ENCODE results near the gene RAD51B. TPM values are rescaled to one million over a fixed set of nuclear protein-coding genes. Genes with fewer than 3 reads are reported as not detected.

RAD51B gene
- total RNA-seq, 1 experiment from 2014 or later, result 16.7 TPM

GRCh38 chr14:68654471-68654941 lies 834.9 kb downstream of the RAD51B start:
- no peak overlapping the region for H2BK5ac ChIP-seq (ENCODE audit: insufficient read length, low read length)
- H3K23ac ChIP-seq (ENCODE audit: insufficient read length, low read depth, low read length), result no peak overlapping the region
- peak; percentile 10 for DNase-seq
- TF ChIP-seq CTCF (conservative IDR thresholded peaks at IDR 0.05), result no peak
- H2BK12ac ChIP-seq (ENCODE audit: insufficient read length, low read depth, low read length), result no peak overlapping the region
- H4K8ac ChIP-seq (replicated peaks; ENCODE audit: insufficient read length, low read depth, low read length), result no peak overlapping the region
- H3K56ac ChIP-seq (ENCODE audit: insufficient read length, low read depth, low read length), result no peak overlapping the region
- Mint-ChIP-seq H3K27me3 (ENCODE audit: low read depth) (peaks cover 3% of the 10 kb centered on the region), H3K4me3 (no peak overlapping the region), H3K27ac (no peak overlapping the region), H3K4me1 (peaks cover 14 to 23% of the 10 kb centered on the region in 2 experiments), H3K9me3 (no peaks in the 10 kb centered on the region), H3K36me3 (ENCODE audit: insufficient read depth in 1 of 3, low read depth in 3 of 3) (no peaks in the 10 kb centered on the region)
- H4K91ac ChIP-seq (ENCODE audit: insufficient read length, low read depth, low read length), result no peak overlapping the region
- no peaks in the 10 kb centered on the region for H3K4me1 ChIP-seq (ENCODE audit: insufficient read depth, low read length)
- WGBS (ENCODE audit: extremely low coverage, insufficient read length, low lambda C conversion rate), result no CpG with 5 or more reads among the region's 9 CpGs
- H2BK15ac ChIP-seq (ENCODE audit: low read depth, low read length), result no peak overlapping the region
- H3T11ph ChIP-seq (ENCODE audit: low read length), result no peak overlapping the region
- H2BK120ac ChIP-seq (ENCODE audit: low read depth, low read length, poor library complexity, severe bottlenecking), result no peak overlapping the region
- H3K14ac ChIP-seq (ENCODE audit: insufficient read depth, low read length), result no peak overlapping the region
- no peaks in the 10 kb centered on the region for H3K79me1 ChIP-seq (ENCODE audit: insufficient read depth, low read depth, low read length, poor library complexity, severe bottlenecking)
- no peaks in the 10 kb centered on the region for H4K20me1 ChIP-seq (ENCODE audit: control insufficient read depth, insufficient read depth, insufficient read length)
- no peak overlapping the region for H3K4me2 ChIP-seq (ENCODE audit: insufficient read depth, insufficient read length, low read length)
- H4K5ac ChIP-seq (ENCODE audit: insufficient read length, low read depth, low read length), result no peak overlapping the region
- H2AK5ac ChIP-seq (ENCODE audit: insufficient read length, low read length), result no peak overlapping the region
- H3K4ac ChIP-seq (ENCODE audit: low read depth, low read length), result no peak overlapping the region
- H3K23me2 ChIP-seq (ENCODE audit: insufficient read length, low read depth, low read length, poor library complexity, severe bottlenecking), result no peaks in the 10 kb centered on the region
- H3K9me3 ChIP-seq (ENCODE audit: control insufficient read depth, low read depth, low read length), result no peaks in the 10 kb centered on the region
- H2AFZ ChIP-seq (ENCODE audit: low read length), result no peak overlapping the region
- no peak overlapping the region for H3K9ac ChIP-seq (ENCODE audit: extremely low read depth, insufficient read length, low read length)
- no peaks in the 10 kb centered on the region for H3K79me2 ChIP-seq (ENCODE audit: insufficient read depth, low read length)
- no peak overlapping the region for H2BK20ac ChIP-seq (ENCODE audit: low read depth, low read length, poor library complexity, severe bottlenecking)
- no peak overlapping the region for H3K27ac ChIP-seq (ENCODE audit: insufficient read length, low read depth, low read length)
- no peak overlapping the region for H3K18ac ChIP-seq (ENCODE audit: insufficient read length, low read depth, low read length)
- no peaks in the 10 kb centered on the region for H3K27me3 ChIP-seq (ENCODE audit: insufficient read depth, low read length)
